ENCODE measurements around the gene R3HDM4. TPM values are rescaled to one million over a fixed set of nuclear protein-coding genes. Genes with fewer than 3 reads are reported as not detected.

Gene R3HDM4
- total and polyA plus RNA-seq, 4 donors = 14.1 to 72.4 (median 20.2) TPM

Small RNAs within 50 kb of the gene (small RNA-seq; reads per million reads assigned to genes)
- not detected for gene RNU6-9

Other genes starting within 250 kb of the R3HDM4 start
- 1 to 10 TPM; 5.7 to 8.4 TPM for gene FSTL3, start 236.8 kb downstream of the R3HDM4 start, total RNA-seq
- gene FSTL3, start 236.8 kb downstream of the R3HDM4 start, polyA plus RNA-seq = 1 to 10 TPM; 2.2 to 6.3 TPM
- 10 to 100 TPM in 1 of 2 donors, not detected in 1; 12.1 TPM for gene PRSS57, start 217.8 kb downstream of the R3HDM4 start, total RNA-seq
- gene PRSS57, start 217.8 kb downstream of the R3HDM4 start, polyA plus RNA-seq = under 1 TPM in 1 of 2 donors, not detected in 1; 0.10 TPM
- 1 to 10 TPM; 3.8 to 4.8 TPM for gene PALM, start 204.3 kb downstream of the R3HDM4 start, total RNA-seq
- gene PALM, start 204.3 kb downstream of the R3HDM4 start, polyA plus RNA-seq = 1 to 10 TPM in 1 of 2 donors, under 1 TPM in 1; 0.92 to 5.1 TPM
- gene MISP, start 162.1 kb downstream of the R3HDM4 start, total RNA-seq = under 1 TPM in 1 of 2 donors, not detected in 1; 0.08 TPM
- under 1 TPM in 1 of 2 donors, not detected in 1; 0.05 TPM for gene MISP, start 162.1 kb downstream of the R3HDM4 start, polyA plus RNA-seq
- 100 to 1,000 TPM in 1 of 2 donors, 10 to 100 TPM in 1; 98.1 to 147 TPM for gene PTBP1, start 115.8 kb downstream of the R3HDM4 start, total RNA-seq
- 10 to 100 TPM; 72.9 to 76.5 TPM for gene PTBP1, start 115.8 kb downstream of the R3HDM4 start, polyA plus RNA-seq
- gene PLPPR3, start 91.3 kb downstream of the R3HDM4 start, total RNA-seq = 1 to 10 TPM in 1 of 2 donors, not detected in 1; 3.1 TPM
- not detected for gene PLPPR3, start 91.3 kb downstream of the R3HDM4 start, polyA plus RNA-seq
- 10 to 100 TPM in 1 of 2 donors, under 1 TPM in 1; 0.08 to 20.2 TPM for gene AZU1, start 85.4 kb downstream of the R3HDM4 start, total RNA-seq
- gene AZU1, start 85.4 kb downstream of the R3HDM4 start, polyA plus RNA-seq = 1 to 10 TPM in 1 of 2 donors, under 1 TPM in 1; 0.24 to 1.8 TPM
- 100 to 1,000 TPM in 1 of 2 donors, under 1 TPM in 1; 0.17 to 225 TPM for gene PRTN3, start 72.2 kb downstream of the R3HDM4 start, total RNA-seq
- gene PRTN3, start 72.2 kb downstream of the R3HDM4 start, polyA plus RNA-seq = 1 to 10 TPM in 1 of 2 donors, under 1 TPM in 1; 0.67 to 2.7 TPM
- gene ELANE, start 60.9 kb downstream of the R3HDM4 start, total RNA-seq = 10 to 100 TPM in 1 of 2 donors, under 1 TPM in 1; 0.17 to 37.4 TPM
- gene ELANE, start 60.9 kb downstream of the R3HDM4 start, polyA plus RNA-seq = 1 to 10 TPM in 1 of 2 donors, under 1 TPM in 1; 0.88 to 2.7 TPM
- gene CFD, start 53.6 kb downstream of the R3HDM4 start, total RNA-seq = 10 to 100 TPM; 13.2 to 14.1 TPM
- 10 to 100 TPM in 1 of 2 donors, 1 to 10 TPM in 1; 4.5 to 20.2 TPM for gene CFD, start 53.6 kb downstream of the R3HDM4 start, polyA plus RNA-seq
- gene MED16, start 20.0 kb downstream of the R3HDM4 start, total RNA-seq = 10 to 100 TPM; 39.7 to 42.3 TPM
- gene MED16, start 20.0 kb downstream of the R3HDM4 start, polyA plus RNA-seq = 10 to 100 TPM; 30.6 to 50.5 TPM
- gene RNU6-9, start 19.7 kb downstream of the R3HDM4 start, total RNA-seq = not detected
- not detected for gene RNU6-9, start 19.7 kb downstream of the R3HDM4 start, polyA plus RNA-seq
- gene KISS1R, start 4.1 kb upstream of the R3HDM4 start, total RNA-seq = not detected
- not detected for gene KISS1R, start 4.1 kb upstream of the R3HDM4 start, polyA plus RNA-seq
- gene ARID3A, start 12.8 kb upstream of the R3HDM4 start, total RNA-seq = 10 to 100 TPM in 1 of 2 donors, 1 to 10 TPM in 1; 5.2 to 42.4 TPM
- gene ARID3A, start 12.8 kb upstream of the R3HDM4 start, polyA plus RNA-seq = 1 to 10 TPM in 1 of 2 donors, under 1 TPM in 1; 0.74 to 1.0 TPM
- 10 to 100 TPM; 24.3 to 41.7 TPM for gene WDR18, start 71.1 kb upstream of the R3HDM4 start, total RNA-seq
- gene WDR18, start 71.1 kb upstream of the R3HDM4 start, polyA plus RNA-seq = 10 to 100 TPM; 33.8 to 45.3 TPM
- gene GRIN3B, start 87.2 kb upstream of the R3HDM4 start, total RNA-seq = under 1 TPM in 1 of 2 donors, not detected in 1; 0.05 TPM
- gene GRIN3B, start 87.2 kb upstream of the R3HDM4 start, polyA plus RNA-seq = not detected
- gene TMEM259, start 107.9 kb upstream of the R3HDM4 start, total RNA-seq = 10 to 100 TPM; 34.3 to 80.3 TPM
- gene TMEM259, start 107.9 kb upstream of the R3HDM4 start, polyA plus RNA-seq = 10 to 100 TPM; 29.7 to 99.3 TPM
- not detected for gene RNU6-2, start 108.3 kb upstream of the R3HDM4 start, total RNA-seq
- not detected for gene RNU6-2, start 108.3 kb upstream of the R3HDM4 start, polyA plus RNA-seq
- 10 to 100 TPM; 31.0 to 38.4 TPM for gene CNN2, start 113.4 kb upstream of the R3HDM4 start, total RNA-seq
- gene CNN2, start 113.4 kb upstream of the R3HDM4 start, polyA plus RNA-seq = 10 to 100 TPM; 10.1 to 22.6 TPM
- gene ABCA7, start 126.9 kb upstream of the R3HDM4 start, total RNA-seq = 10 to 100 TPM in 1 of 2 donors, 1 to 10 TPM in 1; 5.3 to 60.9 TPM
- 1 to 10 TPM; 3.0 to 4.4 TPM for gene ABCA7, start 126.9 kb upstream of the R3HDM4 start, polyA plus RNA-seq
- 10 to 100 TPM; 13.6 to 27.5 TPM for gene ARHGAP45, start 153.9 kb upstream of the R3HDM4 start, total RNA-seq
- gene ARHGAP45, start 153.9 kb upstream of the R3HDM4 start, polyA plus RNA-seq = 1 to 10 TPM; 3.3 to 5.8 TPM
- gene POLR2E, start 182.2 kb upstream of the R3HDM4 start, total RNA-seq = 100 to 1,000 TPM in 1 of 2 donors, 10 to 100 TPM in 1; 51.8 to 168 TPM
- 100 to 1,000 TPM; 175 to 211 TPM for gene POLR2E, start 182.2 kb upstream of the R3HDM4 start, polyA plus RNA-seq
- gene GPX4, start 190.8 kb upstream of the R3HDM4 start, total RNA-seq = 100 to 1,000 TPM; 122 to 149 TPM
- 100 to 1,000 TPM; 447 to 558 TPM for gene GPX4, start 190.8 kb upstream of the R3HDM4 start, polyA plus RNA-seq

Measured in liver (tissue), 5 donors.